Thyroid gland (tissue), 4 donors: ENCODE measurements around the gene APLF.

Source experiments
- POLR2A ChIP-seq, 2 donors: fragments of 450-650 bp; IDR thresholded peaks; one replicate each; pipeline ENCODE4 v1.6.1; 2017; ENCODE audit warnings: antibody characterized with exemption in 2 of 2, mild to moderate bottlenecking in 2 of 2, moderate library complexity in 1 of 2
- TF ChIP-seq, protein P1 (sequence below), 6 experiments: fragments of 200-600 bp in 3 of 6; fragments of 450-650 bp in 3 of 6; sonication (generic) in 3 of 6; IDR thresholded peaks; one replicate each; pipeline ENCODE4 v1.5.1; 2016 to 2019; ENCODE audit warnings: antibody characterized with exemption in 6 of 6, mild to moderate bottlenecking in 2 of 6, inconsistent platforms in 1 of 6, moderate library complexity in 1 of 6

DNA sequence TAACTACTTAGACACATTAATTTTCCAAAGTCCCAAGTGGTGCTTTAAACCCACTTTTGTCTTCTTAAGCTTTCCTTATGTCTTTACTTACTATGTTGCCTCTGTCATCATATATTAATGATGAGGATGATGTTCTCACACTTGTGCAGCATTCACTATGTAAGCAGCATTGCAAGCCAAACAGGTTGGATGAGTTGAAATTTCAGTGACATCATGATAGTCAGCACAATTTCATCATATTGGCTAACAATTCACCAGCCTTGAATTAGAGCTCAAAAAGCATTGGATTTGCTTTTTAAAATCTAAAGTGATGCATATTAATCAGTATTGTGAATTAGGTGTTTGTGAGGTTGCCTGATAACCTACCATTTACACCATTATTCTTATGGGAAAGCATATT, 7.7 kb downstream of the APLF start:
- TF ChIP-seq, protein P1, sequence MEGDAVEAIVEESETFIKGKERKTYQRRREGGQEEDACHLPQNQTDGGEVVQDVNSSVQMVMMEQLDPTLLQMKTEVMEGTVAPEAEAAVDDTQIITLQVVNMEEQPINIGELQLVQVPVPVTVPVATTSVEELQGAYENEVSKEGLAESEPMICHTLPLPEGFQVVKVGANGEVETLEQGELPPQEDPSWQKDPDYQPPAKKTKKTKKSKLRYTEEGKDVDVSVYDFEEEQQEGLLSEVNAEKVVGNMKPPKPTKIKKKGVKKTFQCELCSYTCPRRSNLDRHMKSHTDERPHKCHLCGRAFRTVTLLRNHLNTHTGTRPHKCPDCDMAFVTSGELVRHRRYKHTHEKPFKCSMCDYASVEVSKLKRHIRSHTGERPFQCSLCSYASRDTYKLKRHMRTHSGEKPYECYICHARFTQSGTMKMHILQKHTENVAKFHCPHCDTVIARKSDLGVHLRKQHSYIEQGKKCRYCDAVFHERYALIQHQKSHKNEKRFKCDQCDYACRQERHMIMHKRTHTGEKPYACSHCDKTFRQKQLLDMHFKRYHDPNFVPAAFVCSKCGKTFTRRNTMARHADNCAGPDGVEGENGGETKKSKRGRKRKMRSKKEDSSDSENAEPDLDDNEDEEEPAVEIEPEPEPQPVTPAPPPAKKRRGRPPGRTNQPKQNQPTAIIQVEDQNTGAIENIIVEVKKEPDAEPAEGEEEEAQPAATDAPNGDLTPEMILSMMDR (IDR thresholded peaks at IDR 0.05) = no peak
- no peak for TF ChIP-seq POLR2A (IDR thresholded peaks at IDR 0.05)
